HG03103 (cell line): ENCODE results near the gene BDH1.
"Not testable (repeated sequence)": the region's sequence is repeated elsewhere in the genome, so short reads cannot be mapped to it uniquely, and the experiment has no call there.

Source experiments
- ATAC-seq: cut with Tn5 transposase; IDR thresholded peaks from one replicate; pipeline ENCODE4 v1.9.1; 2021; ENCODE audit warnings: low read depth; ENCODE audit not compliant: unreplicated experiment

The BDH1 gene

DNA sequence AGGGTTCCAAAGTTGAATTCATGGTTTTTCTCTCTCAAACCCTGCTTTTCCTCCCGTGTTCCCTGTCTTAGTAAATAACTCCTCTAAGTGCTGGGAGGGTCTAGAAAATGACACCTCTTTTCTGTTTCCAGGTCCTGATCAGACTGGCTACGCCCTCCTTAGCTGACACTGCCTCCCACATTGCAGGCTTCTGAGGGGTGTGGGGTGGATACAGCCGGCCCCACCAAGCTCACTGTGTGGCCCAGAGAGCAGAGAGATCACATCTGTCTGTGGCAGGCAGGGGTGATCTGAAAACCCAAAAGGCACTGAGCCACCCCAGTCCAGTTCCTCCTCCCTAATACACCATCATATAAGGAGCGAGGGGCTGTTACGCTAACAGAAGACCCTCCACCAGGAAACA, 62.7 kb downstream of the BDH1 start:
- ATAC-seq, result no peak

DNA sequence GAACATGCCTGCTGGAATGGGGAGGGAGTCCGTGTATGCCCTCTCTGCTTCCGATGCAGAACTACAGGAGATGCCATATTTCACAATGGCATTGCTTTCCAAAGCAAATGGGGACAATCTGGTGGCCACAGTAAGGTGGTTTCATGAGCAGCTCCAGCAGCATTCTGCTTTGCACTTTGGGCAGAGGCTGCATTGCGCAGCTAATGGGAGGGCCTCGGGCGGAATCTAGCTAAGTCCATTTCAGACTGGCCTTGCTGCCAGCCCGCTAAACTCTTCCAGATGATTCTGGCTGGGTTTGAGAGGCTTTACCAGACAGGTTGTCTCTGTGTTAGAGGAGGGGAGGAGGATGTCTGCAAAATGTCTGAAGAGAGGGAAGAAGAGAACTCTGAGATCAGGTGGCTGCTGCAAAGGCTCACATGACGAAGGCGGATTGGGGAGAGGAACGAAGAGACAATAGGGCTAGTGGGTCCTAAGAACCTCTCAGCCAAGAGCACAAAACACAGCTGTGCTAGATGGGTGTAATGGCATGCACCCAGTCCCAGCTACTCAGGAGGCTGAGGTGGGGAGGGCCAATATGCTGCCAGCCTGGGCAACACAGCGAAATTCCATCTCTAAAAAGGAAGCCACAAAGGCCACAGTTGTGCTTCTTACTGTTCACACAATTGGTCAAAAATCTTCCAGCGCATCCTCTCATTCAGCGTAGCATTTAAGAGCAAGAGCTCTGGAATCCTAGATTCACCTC, 63.7 kb downstream of the BDH1 start:
- no peak for ATAC-seq

DNA sequence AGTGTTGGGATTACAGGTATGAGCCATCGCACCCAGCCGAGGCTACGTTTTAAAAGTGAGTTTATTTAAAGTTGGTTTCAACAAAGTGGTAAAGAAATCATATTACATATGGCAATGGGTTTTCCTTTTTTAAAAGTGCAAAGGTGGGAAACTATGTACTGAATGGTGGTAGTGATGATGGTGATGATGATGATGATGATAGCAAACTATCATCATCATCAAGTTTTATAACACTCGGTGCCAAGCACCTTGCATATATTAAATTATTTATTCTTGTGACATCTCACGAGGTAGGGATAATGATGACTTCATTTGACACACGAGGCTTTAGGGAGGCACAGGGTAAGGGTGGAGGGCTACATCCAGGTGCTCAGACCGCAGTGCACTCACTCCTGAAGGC, 64.3 kb downstream of the BDH1 start:
- no peak for ATAC-seq

DNA sequence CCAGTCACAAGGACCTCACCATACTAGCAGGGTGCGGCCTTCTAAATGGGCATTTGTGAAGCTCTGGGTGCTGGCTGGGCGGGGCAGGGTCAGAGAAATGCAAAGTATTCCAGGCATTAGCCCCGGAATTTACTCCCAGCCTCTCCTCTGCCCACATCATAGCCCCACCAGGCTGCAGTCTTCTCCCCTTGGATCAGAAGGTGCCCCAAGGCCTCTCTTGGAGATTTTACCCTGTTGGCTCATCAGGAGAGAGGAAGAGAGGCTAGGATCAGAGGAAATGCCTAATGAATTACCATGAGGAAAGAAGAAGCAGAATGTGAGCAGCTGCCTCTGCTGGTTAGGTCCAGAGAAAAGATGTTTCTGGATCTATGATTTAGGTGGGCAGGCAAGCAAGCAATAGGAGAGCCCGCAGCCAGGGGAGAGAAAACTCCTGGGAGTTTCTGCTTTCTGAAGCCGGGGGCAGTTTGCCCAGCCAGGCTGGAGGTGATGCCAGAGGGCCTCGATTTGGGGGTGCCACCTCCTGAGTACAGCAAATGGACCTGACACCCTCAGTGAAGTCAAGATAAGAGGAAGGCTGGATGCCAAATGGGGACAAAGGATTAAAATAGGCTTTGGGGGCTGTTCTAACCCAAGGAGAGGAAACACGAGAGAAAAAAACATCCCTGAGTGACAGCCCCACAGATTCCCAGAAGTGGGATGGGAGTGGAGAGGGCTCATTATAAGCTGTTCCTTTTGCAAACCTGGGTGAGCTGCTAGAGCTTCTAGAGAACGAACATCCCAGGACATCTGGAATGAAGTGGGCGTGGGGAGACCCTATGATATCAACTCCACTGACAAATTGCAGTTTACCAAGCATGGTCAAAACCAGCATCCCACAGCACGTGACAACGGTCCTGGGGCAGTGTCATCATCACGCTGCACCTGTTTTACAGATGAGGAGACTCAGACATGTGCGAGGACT, 65.4 kb downstream of the BDH1 start:
- no peak for ATAC-seq

DNA sequence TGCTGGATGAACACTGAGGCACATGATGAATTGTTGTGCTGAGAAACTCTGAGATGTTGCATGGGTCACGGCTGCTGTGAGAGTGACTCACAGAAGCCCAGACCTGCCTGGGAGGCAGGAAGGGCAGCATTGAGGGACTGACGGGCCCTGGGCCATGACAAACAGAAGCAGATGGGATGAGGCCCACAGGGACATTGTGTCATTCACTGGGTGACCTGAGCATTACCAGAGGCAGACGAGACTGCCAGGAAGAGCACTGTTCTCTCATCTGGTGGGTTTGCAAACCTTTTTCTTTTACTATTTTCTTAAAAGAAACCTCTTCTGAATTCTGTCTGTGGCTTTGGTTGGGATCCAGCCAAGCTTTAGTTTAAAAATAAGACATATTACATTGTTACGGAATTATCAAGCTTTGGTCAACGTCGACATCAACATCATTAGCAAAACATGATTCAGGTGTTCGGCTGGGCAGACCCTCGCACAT, 67.8 kb downstream of the BDH1 start:
- ATAC-seq, result no peak

DNA sequence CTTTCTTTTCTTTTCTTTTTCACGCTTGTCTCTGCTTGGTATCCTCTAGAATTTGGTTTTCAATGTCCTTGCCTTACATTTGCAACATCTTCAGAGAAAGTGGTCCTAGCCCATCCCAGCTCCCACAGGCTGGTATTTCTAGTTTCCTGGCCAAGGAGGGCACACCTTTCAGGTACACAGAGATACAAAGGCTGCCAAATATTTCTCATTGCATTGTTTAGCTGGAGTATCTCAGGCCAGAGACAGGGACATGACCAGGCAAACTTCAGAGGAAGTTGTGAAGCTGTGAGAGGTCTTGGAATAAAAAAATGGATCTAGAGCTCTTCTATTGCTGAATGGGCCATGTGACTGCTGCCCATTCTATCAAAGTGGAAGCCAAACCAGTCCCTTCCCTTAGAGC, 68.9 kb downstream of the BDH1 start:
- ATAC-seq, result no peak

DNA sequence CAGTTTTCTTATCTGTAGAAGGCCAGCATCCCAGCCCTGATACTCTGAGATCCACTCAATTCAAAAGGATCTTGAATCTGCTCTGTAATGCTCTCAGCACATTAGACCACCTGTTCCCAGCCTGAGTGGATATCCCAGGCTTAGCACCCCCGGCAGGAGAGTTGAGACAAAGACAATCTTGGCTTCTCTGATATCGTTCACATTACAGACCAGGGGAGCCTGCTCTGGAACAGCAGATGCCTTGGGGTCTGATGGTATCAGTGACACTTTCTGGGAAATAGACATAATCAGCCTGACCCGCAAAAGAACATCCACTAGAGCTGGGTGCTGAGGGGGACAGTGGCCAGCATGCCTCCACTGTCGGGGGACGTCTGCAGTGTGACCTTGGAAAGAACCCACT, 70.6 kb downstream of the BDH1 start:
- ATAC-seq, result no peak

DNA sequence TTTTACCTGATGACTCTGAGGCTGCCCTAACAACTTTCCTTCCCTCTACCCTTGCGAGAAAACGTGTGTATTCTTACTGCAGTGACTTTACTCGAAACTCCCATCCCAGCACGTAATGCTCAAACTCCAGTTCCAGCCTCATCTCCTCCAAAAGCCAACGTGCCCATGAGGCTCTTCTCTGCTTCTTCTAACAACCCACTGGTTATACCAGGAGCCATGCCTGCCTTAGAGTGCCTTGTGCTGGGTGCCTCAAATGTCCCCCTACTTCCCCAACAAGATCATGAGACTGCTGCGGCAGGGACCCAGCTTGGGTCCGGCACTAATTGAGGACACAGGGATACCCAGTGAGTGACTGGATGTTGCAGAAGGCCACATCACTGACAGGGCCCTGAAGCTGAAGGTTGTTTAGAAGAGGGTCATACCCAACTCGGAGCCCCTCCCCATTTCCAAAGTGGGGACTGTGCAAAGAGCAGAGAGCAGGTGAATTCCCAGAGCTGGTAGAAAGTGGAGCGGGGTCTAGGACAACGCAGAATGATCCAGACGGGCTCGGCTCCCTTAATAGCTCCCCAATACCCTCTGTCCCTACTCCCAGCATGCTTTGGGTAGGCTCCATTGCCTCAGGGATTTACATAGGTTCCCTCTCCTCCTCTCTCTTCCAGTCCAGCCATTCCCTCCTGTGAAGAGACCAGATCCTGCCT, 71.4 kb downstream of the BDH1 start:
- ATAC-seq, result no peak

DNA sequence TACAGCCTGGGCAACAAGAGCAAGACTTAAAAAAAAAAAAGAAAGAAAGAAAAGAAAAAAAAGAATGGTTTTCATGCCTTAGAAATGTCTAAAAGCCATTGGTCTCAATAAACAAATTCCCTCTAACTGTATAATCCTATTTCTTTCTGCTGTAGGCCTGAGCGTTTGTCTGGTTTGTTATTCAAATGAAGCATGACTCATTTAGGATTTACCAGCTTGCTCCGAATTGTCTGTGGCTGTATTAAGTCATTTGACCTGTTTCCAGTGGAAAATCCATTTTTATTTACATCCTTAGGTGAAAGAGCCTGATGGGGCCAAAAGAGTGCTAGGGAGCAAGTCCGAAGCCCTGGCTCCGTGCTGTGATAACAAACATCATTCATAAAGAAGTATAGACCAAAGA, 73.8 kb downstream of the BDH1 start:
- ATAC-seq, result no peak

DNA sequence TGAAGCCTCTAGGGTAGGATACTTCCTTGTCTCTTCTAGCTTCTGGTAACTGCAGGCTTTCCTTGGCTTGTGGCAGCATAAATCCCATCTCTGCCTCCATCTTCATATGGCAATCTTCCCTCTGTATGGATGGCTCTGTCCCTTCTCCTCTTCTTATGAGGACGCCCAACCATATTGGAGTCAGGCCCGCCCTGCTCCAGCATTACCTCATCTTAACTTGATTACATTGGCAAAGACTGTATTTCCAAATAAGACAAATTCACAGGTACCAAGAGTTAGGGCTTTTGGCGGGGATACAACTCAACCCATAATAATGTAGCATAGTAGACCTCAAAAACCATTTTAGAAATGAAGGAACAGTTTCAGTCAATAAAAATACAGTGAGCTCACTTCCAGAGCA, 75.4 kb downstream of the BDH1 start:
- ATAC-seq, result no peak

DNA sequence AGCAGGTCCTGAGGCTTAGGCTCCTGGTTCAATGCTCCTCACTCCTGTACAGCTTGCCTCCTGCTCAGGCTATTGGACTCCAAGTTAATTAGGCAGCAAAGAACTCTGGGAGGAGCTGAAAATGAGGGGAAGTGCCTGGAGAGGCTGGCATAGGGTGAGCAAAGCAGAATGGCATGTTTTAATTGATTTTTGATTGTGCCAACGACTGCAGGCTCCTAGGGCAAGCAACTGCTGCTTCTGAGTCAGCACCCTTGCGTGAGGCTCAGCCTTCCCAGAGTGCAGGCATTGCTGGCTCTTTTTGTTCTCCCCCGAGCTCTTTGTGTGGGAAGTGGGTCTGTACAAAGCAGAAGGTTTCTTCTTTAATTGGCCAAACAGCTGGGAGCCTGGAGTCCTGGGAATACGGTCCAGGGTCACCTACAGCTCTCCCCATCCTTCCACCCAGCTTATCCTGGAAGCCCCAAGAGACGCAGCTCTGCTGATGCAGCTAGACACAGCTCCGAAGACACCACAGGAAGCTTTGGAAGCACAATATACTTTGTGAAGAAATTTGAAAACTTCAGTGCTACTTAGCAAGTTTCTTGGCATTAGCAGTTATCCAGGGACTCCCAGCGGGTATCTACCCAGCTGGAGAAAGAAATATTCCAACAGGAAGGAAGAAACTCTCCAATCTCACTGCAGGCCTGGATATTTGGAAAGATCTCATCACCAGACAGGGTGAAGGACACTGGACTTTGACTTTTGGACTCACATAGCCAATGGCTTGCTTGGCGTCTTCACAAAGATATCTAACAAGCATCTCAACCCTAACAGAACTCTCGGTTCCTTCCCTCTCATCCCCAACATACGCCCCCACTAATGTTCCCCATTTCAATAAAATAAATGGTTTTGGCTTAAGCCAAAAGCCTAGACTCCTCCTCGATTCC, 76.8 kb downstream of the BDH1 start:
- no peak for ATAC-seq

DNA sequence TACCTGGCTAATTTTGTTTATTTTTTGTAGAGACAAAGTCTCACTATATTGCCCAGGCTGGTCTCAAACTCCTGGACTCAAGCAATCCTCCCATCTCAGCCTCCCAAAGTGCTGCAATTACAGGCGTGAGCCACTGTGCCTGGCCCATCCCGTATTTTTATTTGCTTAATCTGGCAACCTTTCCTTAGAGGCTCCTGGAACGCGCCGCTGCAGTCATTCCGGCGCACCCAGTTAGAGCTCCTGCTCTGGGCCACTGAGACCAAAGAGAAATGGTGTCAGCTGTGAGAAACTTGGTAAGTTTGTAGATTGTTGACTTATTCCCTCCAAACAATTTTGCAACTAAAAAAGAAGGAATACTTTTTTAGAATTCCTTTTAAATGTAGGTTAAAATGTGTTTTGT, 78.0 kb downstream of the BDH1 start:
- not testable (repeated sequence) for ATAC-seq

DNA sequence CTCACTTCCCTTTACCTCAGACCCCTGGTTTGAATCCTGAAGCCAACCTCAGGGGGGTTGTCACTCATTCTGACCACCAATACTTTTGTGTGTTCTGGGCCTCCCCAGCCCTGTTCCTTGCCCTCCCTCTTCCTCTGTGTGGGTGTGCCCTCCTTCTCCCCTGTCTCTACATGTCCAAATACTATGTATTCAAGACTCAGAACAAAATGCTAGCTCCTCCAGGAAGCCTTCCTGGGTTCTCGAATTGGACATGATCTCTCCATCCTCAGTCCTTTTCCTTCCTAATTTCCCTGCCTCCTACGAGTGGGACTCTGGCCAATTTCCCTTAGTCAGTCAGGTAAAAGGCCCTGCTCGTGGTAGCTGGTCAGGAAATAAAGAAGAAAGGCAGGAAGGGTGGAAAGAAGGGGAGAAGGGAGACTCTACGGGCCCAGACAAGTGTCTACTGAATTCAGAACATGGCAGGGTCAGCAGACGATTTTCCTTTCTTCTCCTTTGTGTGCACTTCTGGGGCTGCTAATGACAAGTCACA, 79.7 kb downstream of the BDH1 start:
- no peak for ATAC-seq

DNA sequence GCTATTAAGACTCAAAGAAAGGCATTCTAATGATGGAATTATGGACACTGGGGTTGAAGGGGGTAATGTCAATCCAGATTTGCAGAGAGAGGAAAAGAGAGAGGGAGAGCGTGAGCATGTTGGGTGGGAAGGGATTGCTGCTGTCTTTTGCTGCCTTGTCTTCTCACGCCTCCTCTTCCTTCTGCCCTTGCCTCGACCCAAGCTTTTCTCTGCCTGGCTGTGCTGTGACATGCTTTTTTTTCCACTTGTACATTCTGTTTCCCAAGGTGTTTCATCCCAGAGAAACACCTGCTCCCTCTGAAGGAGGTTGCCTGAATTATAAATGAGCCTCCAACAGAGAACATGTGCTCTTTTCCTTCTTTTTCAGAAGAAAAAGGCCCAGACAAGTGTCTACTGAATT, 80.3 kb downstream of the BDH1 start:
- no peak for ATAC-seq

DNA sequence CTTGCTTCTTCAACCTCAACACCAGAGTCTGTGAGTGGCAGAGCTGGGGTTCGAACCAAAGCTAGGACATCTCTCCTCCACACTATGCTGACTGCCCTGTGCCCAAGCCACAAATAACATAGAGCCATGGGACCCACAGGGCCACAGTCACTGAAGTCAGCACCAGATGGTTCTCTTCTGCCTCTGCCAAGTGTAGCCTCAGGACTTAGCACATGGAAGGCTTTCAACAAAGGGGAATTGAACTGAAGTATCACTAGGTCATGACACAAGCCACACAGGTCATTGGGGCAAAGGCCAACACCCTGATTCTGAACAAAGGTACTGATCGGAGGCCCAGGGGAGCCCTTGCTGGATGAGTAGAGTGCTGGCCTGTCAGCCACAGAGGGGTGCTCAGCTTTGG, 83.6 kb downstream of the BDH1 start:
- no peak for ATAC-seq

DNA sequence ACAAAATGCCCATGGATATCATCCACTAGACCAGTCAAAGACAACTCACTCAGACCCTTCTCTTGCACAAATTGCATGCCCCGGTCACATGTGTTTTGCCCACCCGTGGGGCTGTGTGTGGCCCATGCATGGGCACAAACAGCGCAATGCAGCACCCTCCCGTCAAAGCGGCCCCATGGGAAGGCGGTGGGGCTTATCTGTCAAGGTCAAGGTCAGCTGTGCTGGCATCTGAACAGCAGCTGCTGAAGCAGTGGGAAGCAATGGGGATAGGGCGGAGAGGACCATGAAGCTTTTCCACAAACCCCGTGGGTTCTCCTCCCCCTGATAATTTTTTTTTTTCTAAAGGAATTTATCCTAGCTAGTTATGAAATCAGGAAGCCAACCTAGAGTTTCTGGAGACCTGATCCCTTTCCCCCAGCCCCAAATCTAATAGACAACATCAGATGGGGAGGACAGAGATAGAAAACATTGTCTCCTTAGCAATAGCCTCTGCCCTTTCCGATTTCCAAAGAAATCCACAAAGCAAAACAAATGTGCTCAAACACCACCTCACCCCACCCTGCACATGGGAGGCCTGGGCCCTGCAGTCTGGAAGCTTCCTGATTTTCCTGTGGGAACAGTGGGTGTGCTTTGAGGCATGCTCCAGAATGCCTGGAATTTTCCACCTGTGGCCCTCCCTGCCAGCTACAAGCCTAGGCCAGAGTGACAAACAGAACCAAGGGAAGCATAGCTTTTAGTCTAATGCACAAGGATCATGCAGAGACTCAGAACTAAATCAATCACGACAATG, 84.4 kb downstream of the BDH1 start:
- ATAC-seq, result no peak

DNA sequence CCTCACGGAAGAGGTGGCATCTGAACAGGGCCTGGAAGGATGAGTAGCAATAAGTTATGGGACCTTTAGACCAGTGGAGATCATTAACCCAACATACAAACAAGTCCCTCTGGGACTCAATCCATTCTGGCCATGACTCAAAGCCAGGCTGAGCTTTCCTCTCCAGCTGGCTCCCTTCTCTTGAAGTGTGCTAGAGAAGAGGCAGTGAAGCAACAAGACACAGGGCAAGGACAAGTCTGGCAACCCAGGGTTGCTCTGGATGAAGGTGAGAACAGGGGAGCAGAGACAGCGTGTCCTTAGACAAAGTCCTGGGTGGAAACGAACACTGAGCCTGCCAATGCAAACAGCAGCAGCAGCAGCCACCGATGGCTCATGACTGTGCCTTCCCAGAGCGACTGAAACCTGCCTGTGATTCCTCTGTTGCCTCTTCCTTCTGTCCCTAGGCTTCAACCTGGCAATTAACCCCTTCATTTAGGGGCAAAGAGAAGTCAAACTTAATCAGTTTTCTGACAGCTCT, 86.8 kb downstream of the BDH1 start:
- no peak for ATAC-seq

DNA sequence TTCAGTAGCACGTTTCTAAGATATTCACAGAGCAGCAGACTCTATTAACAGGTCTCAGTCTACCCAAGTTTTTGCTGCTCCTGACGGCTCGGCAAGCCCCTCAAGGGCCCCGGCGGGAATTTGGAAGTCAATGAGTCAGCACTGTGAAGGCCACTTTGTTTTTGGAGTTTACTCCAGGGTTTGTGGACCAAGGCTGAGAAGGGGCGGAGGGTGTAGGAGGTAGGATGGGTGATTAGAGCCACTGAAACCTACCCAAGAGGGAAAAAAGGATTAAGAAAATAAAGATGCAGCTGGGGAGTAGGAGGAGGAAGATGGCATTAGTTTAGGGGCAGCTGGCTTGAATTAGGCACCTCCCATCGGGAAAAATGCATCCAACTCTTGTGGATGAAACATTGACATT, 87.6 kb downstream of the BDH1 start:
- ATAC-seq, result no peak
